Activated CD4-positive, CD25-positive, alpha-beta regulatory T cell (primary cell): Measurements from ENCODE around the gene SESTD1.

Source experiments
- DNase-seq, 4 experiments: peaks; one replicate each; lab custom pipeline; 2025; lab: John Stamatoyannopoulos, UW

Gene SESTD1

GRCh38 chr2:179264368-179265081 is at the start of gene SESTD1:
Gene SESTD1 (minus strand): TSS chr2:179264832. CDS start chr2:179191841, 72,991 bp downstream.
- peak; percentile 16 to 56 (median 19) for DNase-seq

- DNase-seq: no peak
These were observed 48.4 kb upstream of the SESTD1 start for GRCh38 chr2:179313057-179313456.

- DNase-seq: no peak
These were observed 46.5 kb upstream of the SESTD1 start for GRCh38 chr2:179311101-179311500.

- DNase-seq: no peak
These were observed 43.2 kb upstream of the SESTD1 start for GRCh38 chr2:179307616-179308371.

GRCh38 chr2:179305125-179305524 is 40.5 kb upstream of the SESTD1 start:
- no peak for DNase-seq

- no peak for DNase-seq
These were observed 39.8 kb upstream of the SESTD1 start for GRCh38 chr2:179304424-179304823.

- DNase-seq: no peak
These were observed 38.3 kb upstream of the SESTD1 start for GRCh38 chr2:179302764-179303571.

GRCh38 chr2:179302149-179302548 is 37.5 kb upstream of the SESTD1 start:
- DNase-seq: no peak

GRCh38 chr2:179298666-179299065 is 34.0 kb upstream of the SESTD1 start:
- no peak for DNase-seq

- no peak for DNase-seq
These were observed 33.3 kb upstream of the SESTD1 start for GRCh38 chr2:179297927-179298326.

GRCh38 chr2:179290329-179290728 is 25.7 kb upstream of the SESTD1 start:
- no peak for DNase-seq

GRCh38 chr2:179285060-179285459 is 20.4 kb upstream of the SESTD1 start:
- no peak for DNase-seq

GRCh38 chr2:179277429-179278196 is 13.0 kb upstream of the SESTD1 start:
- DNase-seq: no peak

- no peak for DNase-seq
These were observed 10.8 kb upstream of the SESTD1 start for GRCh38 chr2:179275253-179276012.

- DNase-seq: no peak
These were observed 10.1 kb upstream of the SESTD1 start for GRCh38 chr2:179274749-179275148.

GRCh38 chr2:179273461-179273962 is 8.9 kb upstream of the SESTD1 start:
- no peak for DNase-seq

GRCh38 chr2:179272406-179273192 is 8.0 kb upstream of the SESTD1 start:
- no peak for DNase-seq

GRCh38 chr2:179270689-179271088 is 6.1 kb upstream of the SESTD1 start:
- DNase-seq: no peak

GRCh38 chr2:179268277-179268925 is 3.8 kb upstream of the SESTD1 start:
- DNase-seq: no peak
